Measurements from ENCODE around the gene ABO.
"Not testable (repeated sequence)": the region's sequence is repeated elsewhere in the genome, so short reads cannot be mapped to it uniquely, and the experiment has no call there.

ABO gene

GRCh38 chr9:133227242-133227860, 47.6 kb downstream of the ABO start:
- DNase-seq (ENCODE audit: extremely low read depth, insufficient read length), result no peak
- Histone ChIP-seq H3K36me3 (ENCODE audit: control insufficient read depth, insufficient read depth, low read length) (no peaks in the 10 kb centered on the region), H3K27me3 (replicated peaks; ENCODE audit: control insufficient read depth, insufficient read depth, low read length) (no peaks in the 10 kb centered on the region; the same call in 1 of the 2 replicates), H3K4me3 (replicated peaks; ENCODE audit: low read depth, low read length) (no peak overlapping the region)
- no peak for TF ChIP-seq CTCF (IDR thresholded peaks at IDR 0.05; ENCODE audit: insufficient read depth, low read length, poor library complexity, severe bottlenecking)

GRCh38 chr9:133226219-133227171, 48.5 kb downstream of the ABO start:
- H3K36me3 ChIP-seq (ENCODE audit: control insufficient read depth, insufficient read depth, low read length), result no peaks in the 10 kb centered on the region
- no peaks in the 10 kb centered on the region; the same call in 1 of the 2 replicates for H3K27me3 ChIP-seq (replicated peaks; ENCODE audit: control insufficient read depth, insufficient read depth, low read length)
- TF ChIP-seq CTCF (IDR thresholded peaks at IDR 0.05; ENCODE audit: insufficient read depth, low read length, poor library complexity, severe bottlenecking), result no peak
- H3K4me3 ChIP-seq (replicated peaks; ENCODE audit: low read depth, low read length), result no peak overlapping the region
- no peak for DNase-seq (ENCODE audit: extremely low read depth, insufficient read length)

- DNase-seq (ENCODE audit: extremely low read depth, insufficient read length), result no peak
- Histone ChIP-seq H3K27me3 (replicated peaks; ENCODE audit: control insufficient read depth, insufficient read depth, low read length) (no peaks in the 10 kb centered on the region; the same call in 1 of the 2 replicates), H3K4me3 (replicated peaks; ENCODE audit: low read depth, low read length) (no peak overlapping the region), H3K36me3 (ENCODE audit: control insufficient read depth, insufficient read depth, low read length) (no peaks in the 10 kb centered on the region)
- no peak for TF ChIP-seq CTCF (IDR thresholded peaks at IDR 0.05; ENCODE audit: insufficient read depth, low read length, poor library complexity, severe bottlenecking)
These were observed 49.6 kb downstream of the ABO start for GRCh38 chr9:133225171-133226011.

- no peak for TF ChIP-seq CTCF (IDR thresholded peaks at IDR 0.05; ENCODE audit: insufficient read depth, low read length, poor library complexity, severe bottlenecking)
- Histone ChIP-seq H3K36me3 (ENCODE audit: control insufficient read depth, insufficient read depth, low read length) (no peaks in the 10 kb centered on the region), H3K27me3 (replicated peaks; ENCODE audit: control insufficient read depth, insufficient read depth, low read length) (no peaks in the 10 kb centered on the region; the same call in 1 of the 2 replicates), H3K4me3 (replicated peaks; ENCODE audit: low read depth, low read length) (no peak overlapping the region)
- no peak for DNase-seq (ENCODE audit: extremely low read depth, insufficient read length)
These were observed 50.2 kb downstream of the ABO start for GRCh38 chr9:133224762-133225161.

GRCh38 chr9:133223159-133223756, 51.7 kb downstream of the ABO start:
- not testable (repeated sequence) for H3K27me3 ChIP-seq (replicated peaks; ENCODE audit: control insufficient read depth, insufficient read depth, low read length); H3K36me3 ChIP-seq (ENCODE audit: control insufficient read depth, insufficient read depth, low read length); DNase-seq (ENCODE audit: extremely low read depth, insufficient read length); H3K4me3 ChIP-seq (replicated peaks; ENCODE audit: low read depth, low read length)

- not testable (repeated sequence) for H3K27me3 ChIP-seq (replicated peaks; ENCODE audit: control insufficient read depth, insufficient read depth, low read length); H3K36me3 ChIP-seq (ENCODE audit: control insufficient read depth, insufficient read depth, low read length); DNase-seq (ENCODE audit: extremely low read depth, insufficient read length); H3K4me3 ChIP-seq (replicated peaks; ENCODE audit: low read depth, low read length)
These were observed 53.0 kb downstream of the ABO start for GRCh38 chr9:133221994-133222393.
